ENCODE results near the gene ADK. TPM values are rescaled to one million over a fixed set of nuclear protein-coding genes. Genes with fewer than 3 reads are reported as not detected.

The ADK gene
- total and polyA plus RNA-seq, 2 donors (not counting 1 experiment from before 2014, with no cell fraction given) = 25.3 to 47.8 TPM

DNA sequence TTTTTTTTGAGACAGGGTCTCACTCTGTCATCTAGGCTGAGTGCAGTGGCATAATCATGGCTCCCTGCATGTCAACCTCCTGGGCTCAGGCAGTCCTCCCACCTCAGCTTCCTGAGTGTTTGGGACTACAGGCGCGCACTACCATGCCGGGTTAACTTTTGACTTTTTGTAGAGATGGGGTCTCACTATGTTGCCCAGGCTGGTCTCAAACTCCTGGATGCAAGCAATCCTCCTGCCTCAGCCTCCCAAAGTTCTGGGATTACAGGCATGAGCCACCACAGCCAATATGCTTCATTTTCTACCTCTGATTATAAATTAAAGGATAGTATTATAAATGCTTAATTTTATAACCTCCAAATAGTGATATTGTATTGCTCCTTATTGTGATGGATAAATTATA lies 121.3 kb downstream of the ADK start:
- TF ChIP-seq, protein P1, sequence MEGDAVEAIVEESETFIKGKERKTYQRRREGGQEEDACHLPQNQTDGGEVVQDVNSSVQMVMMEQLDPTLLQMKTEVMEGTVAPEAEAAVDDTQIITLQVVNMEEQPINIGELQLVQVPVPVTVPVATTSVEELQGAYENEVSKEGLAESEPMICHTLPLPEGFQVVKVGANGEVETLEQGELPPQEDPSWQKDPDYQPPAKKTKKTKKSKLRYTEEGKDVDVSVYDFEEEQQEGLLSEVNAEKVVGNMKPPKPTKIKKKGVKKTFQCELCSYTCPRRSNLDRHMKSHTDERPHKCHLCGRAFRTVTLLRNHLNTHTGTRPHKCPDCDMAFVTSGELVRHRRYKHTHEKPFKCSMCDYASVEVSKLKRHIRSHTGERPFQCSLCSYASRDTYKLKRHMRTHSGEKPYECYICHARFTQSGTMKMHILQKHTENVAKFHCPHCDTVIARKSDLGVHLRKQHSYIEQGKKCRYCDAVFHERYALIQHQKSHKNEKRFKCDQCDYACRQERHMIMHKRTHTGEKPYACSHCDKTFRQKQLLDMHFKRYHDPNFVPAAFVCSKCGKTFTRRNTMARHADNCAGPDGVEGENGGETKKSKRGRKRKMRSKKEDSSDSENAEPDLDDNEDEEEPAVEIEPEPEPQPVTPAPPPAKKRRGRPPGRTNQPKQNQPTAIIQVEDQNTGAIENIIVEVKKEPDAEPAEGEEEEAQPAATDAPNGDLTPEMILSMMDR (conservative IDR thresholded peaks at IDR 0.05 in 1 of 2, IDR thresholded peaks at IDR 0.05 in 1 of 2; ENCODE audit: low read depth in 1 of 2, low read length in 2 of 2) = no peak
- TF ChIP-seq EZH2 (IDR thresholded peaks at IDR 0.05; ENCODE audit: low read length, missing control alignments) = no peak
- Histone ChIP-seq H3K79me2 (ENCODE audit: control insufficient read depth, insufficient read depth, low read length) (no peaks in the 10 kb centered on the region), H3K36me3 (ENCODE audit: control insufficient read depth, insufficient read depth, low read length) (no peaks in the 10 kb centered on the region), H3K9me3 (ENCODE audit: control insufficient read depth, insufficient read depth, low read depth, low read length) (no peaks in the 10 kb centered on the region), H3K4me2 (ENCODE audit: extremely low read depth, insufficient read depth, low read length) (no peak overlapping the region), H3K4me3 (replicated peaks in 1 of 4; ENCODE audit: control extremely low read depth in 1 of 4, insufficient read depth in 1 of 4, low read depth in 3 of 4, low read length in 4 of 4) (no peak overlapping the region), H2AFZ (ENCODE audit: low read length) (no peak overlapping the region), H3K27me3 (ENCODE audit: control insufficient read depth, insufficient read depth, low read length) (no peaks in the 10 kb centered on the region), H3K4me1 (ENCODE audit: control insufficient read depth, extremely low read depth, insufficient read depth, low read length) (no peaks in the 10 kb centered on the region), H3K27ac (ENCODE audit: insufficient read depth, low read length) (no peak overlapping the region), H3K9ac (ENCODE audit: insufficient read depth, low read length) (no peak overlapping the region), H4K20me1 (ENCODE audit: control insufficient read depth, extremely low read depth, insufficient read depth, low read length) (no peaks in the 10 kb centered on the region)
- no peak for DNase-seq (ENCODE audit: low read depth in 2 of 2)

GRCh38 chr10:74275755-74276290 lies 124.8 kb downstream of the ADK start:
- H3K4me1 ChIP-seq (ENCODE audit: control insufficient read depth, extremely low read depth, insufficient read depth, low read length) = no peaks in the 10 kb centered on the region
- H4K20me1 ChIP-seq (ENCODE audit: control insufficient read depth, extremely low read depth, insufficient read depth, low read length) = no peaks in the 10 kb centered on the region
- H3K27me3 ChIP-seq (ENCODE audit: control insufficient read depth, insufficient read depth, low read length) = no peaks in the 10 kb centered on the region
- no peak overlapping the region for H3K27ac ChIP-seq (ENCODE audit: insufficient read depth, low read length)
- no peak overlapping the region for H3K4me2 ChIP-seq (ENCODE audit: extremely low read depth, insufficient read depth, low read length)
- H3K4me3 ChIP-seq (replicated peaks in 1 of 4; ENCODE audit: control extremely low read depth in 1 of 4, insufficient read depth in 1 of 4, low read depth in 3 of 4, low read length in 4 of 4) = no peak overlapping the region
- H3K36me3 ChIP-seq (ENCODE audit: control insufficient read depth, insufficient read depth, low read length) = no peaks in the 10 kb centered on the region
- no peak for TF ChIP-seq EZH2 (IDR thresholded peaks at IDR 0.05; ENCODE audit: low read length, missing control alignments)
- TF ChIP-seq, protein P1 (conservative IDR thresholded peaks at IDR 0.05 in 1 of 2, IDR thresholded peaks at IDR 0.05 in 1 of 2; ENCODE audit: low read depth in 1 of 2, low read length in 2 of 2) = no peak
- H2AFZ ChIP-seq (ENCODE audit: low read length) = no peak overlapping the region
- no peak for DNase-seq (ENCODE audit: low read depth in 2 of 2)
- no peaks in the 10 kb centered on the region for H3K79me2 ChIP-seq (ENCODE audit: control insufficient read depth, insufficient read depth, low read length)
- H3K9me3 ChIP-seq (ENCODE audit: control insufficient read depth, insufficient read depth, low read depth, low read length) = no peaks in the 10 kb centered on the region
- H3K9ac ChIP-seq (ENCODE audit: insufficient read depth, low read length) = no peak overlapping the region

- Histone ChIP-seq H3K27me3 (ENCODE audit: control insufficient read depth, insufficient read depth, low read length) (no peaks in the 10 kb centered on the region), H3K9ac (ENCODE audit: insufficient read depth, low read length) (no peak overlapping the region), H3K4me1 (ENCODE audit: control insufficient read depth, extremely low read depth, insufficient read depth, low read length) (no peaks in the 10 kb centered on the region), H2AFZ (ENCODE audit: low read length) (no peak overlapping the region), H3K27ac (ENCODE audit: insufficient read depth, low read length) (no peak overlapping the region), H3K4me3 (replicated peaks in 1 of 4; ENCODE audit: control extremely low read depth in 1 of 4, insufficient read depth in 1 of 4, low read depth in 3 of 4, low read length in 4 of 4) (no peak overlapping the region), H3K9me3 (ENCODE audit: control insufficient read depth, insufficient read depth, low read depth, low read length) (no peaks in the 10 kb centered on the region), H3K79me2 (ENCODE audit: control insufficient read depth, insufficient read depth, low read length) (no peaks in the 10 kb centered on the region), H4K20me1 (ENCODE audit: control insufficient read depth, extremely low read depth, insufficient read depth, low read length) (no peaks in the 10 kb centered on the region), H3K4me2 (ENCODE audit: extremely low read depth, insufficient read depth, low read length) (no peak overlapping the region), H3K36me3 (ENCODE audit: control insufficient read depth, insufficient read depth, low read length) (no peaks in the 10 kb centered on the region)
- no peak for DNase-seq (ENCODE audit: low read depth in 2 of 2)
- TF ChIP-seq, protein P1 (conservative IDR thresholded peaks at IDR 0.05 in 1 of 2, IDR thresholded peaks at IDR 0.05 in 1 of 2; ENCODE audit: low read depth in 1 of 2, low read length in 2 of 2) = no peak
- TF ChIP-seq EZH2 (IDR thresholded peaks at IDR 0.05; ENCODE audit: low read length, missing control alignments) = no peak
Measured at GRCh38 chr10:74276416-74276815, 125.4 kb downstream of the ADK start.

Measured in fibroblast of lung (primary cell).